ENCODE measurements around the gene COL4A2.

DNA sequence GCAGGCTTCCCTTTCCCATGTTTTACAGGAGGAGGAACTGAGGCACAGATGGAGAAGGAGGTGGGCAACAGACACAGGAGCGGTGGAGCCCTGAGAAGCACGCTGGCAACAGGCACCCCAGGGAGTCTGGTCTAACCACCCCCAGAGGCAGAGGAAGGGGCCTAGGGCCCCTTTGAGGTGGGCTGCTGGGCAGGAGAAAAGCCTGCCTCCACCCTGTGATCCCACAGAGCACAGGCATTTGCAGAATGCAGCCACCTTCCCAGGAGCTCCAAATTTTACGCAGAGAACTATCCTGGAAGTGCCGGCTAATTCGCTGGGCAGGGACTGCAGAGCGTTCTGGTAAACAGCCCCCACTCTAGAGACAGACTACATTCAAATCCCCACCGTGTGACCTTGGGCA lies 224.0 kb downstream of the COL4A2 start:
- TF ChIP-seq GATA3 (IDR thresholded peaks at IDR 0.05; ENCODE audit: low read depth, low read length): no peak
- TF ChIP-seq GATA2 (IDR thresholded peaks at IDR 0.05; ENCODE audit: low read depth, low read length): no peak

All from SH-SY5Y (cell line).